Measurements from ENCODE around the gene JMJD4. TPM values are rescaled to one million over a fixed set of nuclear protein-coding genes. Genes with fewer than 3 reads are reported as not detected.
A peak's percentile ranks its signal among the peaks of the same experiment; 100 is the strongest.

The JMJD4 gene
- total and polyA plus RNA-seq, 2 donors: 14.4 to 17.8 TPM

DNA sequence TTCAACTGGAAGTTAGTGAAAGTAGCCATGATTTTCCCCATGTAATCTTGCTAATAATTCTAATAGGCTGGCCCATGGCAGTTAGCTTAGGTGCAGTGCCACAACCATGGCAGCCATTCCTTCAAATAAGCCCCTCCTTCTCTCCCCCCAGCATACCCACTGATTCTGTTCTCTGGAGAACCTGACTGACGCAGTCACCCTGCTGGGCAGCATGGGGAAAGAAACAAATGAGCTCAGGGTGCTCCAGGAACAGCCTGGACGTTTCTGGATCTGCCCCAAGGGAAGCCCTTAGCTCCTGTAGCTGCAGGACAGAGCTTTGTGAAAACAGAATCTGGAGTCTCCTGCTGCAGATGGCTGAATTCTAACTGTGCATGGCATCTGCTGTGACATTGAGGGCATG lies 22.7 kb upstream of the JMJD4 start:
- Histone ChIP-seq H3K27ac (ENCODE audit: low read depth in 1 of 2, low read length in 1 of 2) (no peak overlapping the region), H3K36me3 (ENCODE audit: control insufficient read depth in 2 of 2, insufficient read depth in 2 of 2, low read length in 1 of 2) (peaks cover 44 to 45% of the 10 kb centered on the region in 2 donors), H3K4me3 (ENCODE audit: low read length in 2 of 2) (no peak overlapping the region), H3K27me3 (ENCODE audit: control insufficient read depth in 2 of 2, insufficient read depth in 1 of 2, low read length in 1 of 2) (no peaks in the 10 kb centered on the region), H3K4me1 (ENCODE audit: control insufficient read depth in 2 of 2, insufficient read depth in 2 of 2, low read length in 2 of 2) (peaks cover 3 to 19% of the 10 kb centered on the region in 2 donors), H3K9me3 (ENCODE audit: control insufficient read depth in 2 of 2, insufficient read depth in 1 of 2, low read length in 1 of 2) (no peaks in the 10 kb centered on the region)
- 94% methylated on average over 2 of the region's 2 CpGs for WGBS
- no peak for DNase-seq (ENCODE audit: low read depth in 6 of 9, low spot score in 9 of 9)

DNA sequence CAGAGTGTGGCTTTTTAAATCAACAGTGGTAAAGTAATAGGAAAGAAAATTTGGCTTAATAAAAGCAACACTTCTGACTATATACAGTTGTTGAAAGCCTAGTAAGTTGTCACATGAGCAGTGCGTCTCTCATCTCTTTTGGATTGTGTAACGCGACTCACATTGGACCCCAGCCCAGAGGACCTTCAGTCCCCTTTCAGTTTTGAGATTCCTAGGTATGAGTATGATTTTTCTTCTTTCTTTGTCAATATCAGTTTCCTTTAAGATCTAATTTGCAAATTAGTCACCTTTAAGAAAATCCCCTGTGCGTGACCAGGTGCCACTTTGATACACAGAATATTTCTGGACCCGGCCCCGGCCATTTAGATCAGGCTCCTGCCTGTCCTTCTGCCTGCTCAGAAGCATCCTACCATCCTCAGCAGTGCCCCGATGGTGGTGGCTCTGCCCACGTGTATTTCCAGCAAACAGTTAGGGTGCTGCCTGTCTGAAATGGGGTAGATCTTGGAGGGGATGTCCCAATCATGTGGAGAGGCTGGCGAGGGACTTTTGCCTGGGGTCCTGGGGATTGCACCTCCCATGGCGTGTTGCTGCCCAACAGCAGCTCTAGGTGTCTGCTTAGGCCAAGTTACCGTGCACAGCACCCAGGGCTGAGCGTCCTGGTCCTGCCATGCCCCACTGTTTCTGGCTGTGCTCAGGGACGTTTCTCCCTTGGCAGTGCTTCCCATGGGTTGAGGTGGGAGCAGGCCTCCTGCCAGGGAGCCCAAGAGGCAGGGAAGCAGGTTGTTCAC lies 21.3 kb upstream of the JMJD4 start:
- Histone ChIP-seq H3K4me3 (ENCODE audit: low read length in 2 of 2) (no peak overlapping the region), H3K36me3 (ENCODE audit: control insufficient read depth in 2 of 2, insufficient read depth in 2 of 2, low read length in 1 of 2) (peaks cover 38 to 48% of the 10 kb centered on the region in 2 donors), H3K9me3 (ENCODE audit: control insufficient read depth in 2 of 2, insufficient read depth in 1 of 2, low read length in 1 of 2) (no peaks in the 10 kb centered on the region), H3K27me3 (ENCODE audit: control insufficient read depth in 2 of 2, insufficient read depth in 1 of 2, low read length in 1 of 2) (no peaks in the 10 kb centered on the region), H3K27ac (ENCODE audit: low read depth in 1 of 2, low read length in 1 of 2) (peak overlapping the region; percentile 51 to 54), H3K4me1 (ENCODE audit: control insufficient read depth in 2 of 2, insufficient read depth in 2 of 2, low read length in 2 of 2) (peaks cover 0 to 7% of the 10 kb centered on the region in 2 donors)
- 94% methylated on average over 13 of the region's 13 CpGs for WGBS
- no peak for DNase-seq (ENCODE audit: low read depth in 6 of 9, low spot score in 9 of 9)

GRCh38 chr1:227754958-227755357 lies 19.9 kb upstream of the JMJD4 start:
- H3K4me3 ChIP-seq (ENCODE audit: low read length in 2 of 2): no peak overlapping the region
- peak overlapping the region in 1 of 2 donors; percentile 26 for H3K27ac ChIP-seq (ENCODE audit: low read depth in 1 of 2, low read length in 1 of 2)
- no peaks in the 10 kb centered on the region for H3K9me3 ChIP-seq (ENCODE audit: control insufficient read depth in 2 of 2, insufficient read depth in 1 of 2, low read length in 1 of 2)
- 97% methylated on average over 4 of the region's 4 CpGs for WGBS
- peaks cover 0 to 5% of the 10 kb centered on the region in 2 donors for H3K4me1 ChIP-seq (ENCODE audit: control insufficient read depth in 2 of 2, insufficient read depth in 2 of 2, low read length in 2 of 2)
- H3K36me3 ChIP-seq (ENCODE audit: control insufficient read depth in 2 of 2, insufficient read depth in 2 of 2, low read length in 1 of 2): peaks cover 41 to 52% of the 10 kb centered on the region in 2 donors
- H3K27me3 ChIP-seq (ENCODE audit: control insufficient read depth in 2 of 2, insufficient read depth in 1 of 2, low read length in 1 of 2): no peaks in the 10 kb centered on the region
- no peak for DNase-seq (ENCODE audit: low read depth in 6 of 9, low spot score in 9 of 9)

GRCh38 chr1:227753999-227754711 lies 19.1 kb upstream of the JMJD4 start:
- H3K9me3 ChIP-seq (ENCODE audit: control insufficient read depth in 2 of 2, insufficient read depth in 1 of 2, low read length in 1 of 2): no peaks in the 10 kb centered on the region
- no peak for DNase-seq (ENCODE audit: low read depth in 6 of 9, low spot score in 9 of 9)
- H3K27ac ChIP-seq (ENCODE audit: low read depth in 1 of 2, low read length in 1 of 2): no peak overlapping the region
- WGBS: 91% methylated on average over 7 of the region's 7 CpGs
- no peaks in the 10 kb centered on the region for H3K27me3 ChIP-seq (ENCODE audit: control insufficient read depth in 2 of 2, insufficient read depth in 1 of 2, low read length in 1 of 2)
- no peak overlapping the region for H3K4me3 ChIP-seq (ENCODE audit: low read length in 2 of 2)
- no peaks in the 10 kb centered on the region for H3K4me1 ChIP-seq (ENCODE audit: control insufficient read depth in 2 of 2, insufficient read depth in 2 of 2, low read length in 2 of 2)
- H3K36me3 ChIP-seq (ENCODE audit: control insufficient read depth in 2 of 2, insufficient read depth in 2 of 2, low read length in 1 of 2): peaks cover 39 to 46% of the 10 kb centered on the region in 2 donors

DNA sequence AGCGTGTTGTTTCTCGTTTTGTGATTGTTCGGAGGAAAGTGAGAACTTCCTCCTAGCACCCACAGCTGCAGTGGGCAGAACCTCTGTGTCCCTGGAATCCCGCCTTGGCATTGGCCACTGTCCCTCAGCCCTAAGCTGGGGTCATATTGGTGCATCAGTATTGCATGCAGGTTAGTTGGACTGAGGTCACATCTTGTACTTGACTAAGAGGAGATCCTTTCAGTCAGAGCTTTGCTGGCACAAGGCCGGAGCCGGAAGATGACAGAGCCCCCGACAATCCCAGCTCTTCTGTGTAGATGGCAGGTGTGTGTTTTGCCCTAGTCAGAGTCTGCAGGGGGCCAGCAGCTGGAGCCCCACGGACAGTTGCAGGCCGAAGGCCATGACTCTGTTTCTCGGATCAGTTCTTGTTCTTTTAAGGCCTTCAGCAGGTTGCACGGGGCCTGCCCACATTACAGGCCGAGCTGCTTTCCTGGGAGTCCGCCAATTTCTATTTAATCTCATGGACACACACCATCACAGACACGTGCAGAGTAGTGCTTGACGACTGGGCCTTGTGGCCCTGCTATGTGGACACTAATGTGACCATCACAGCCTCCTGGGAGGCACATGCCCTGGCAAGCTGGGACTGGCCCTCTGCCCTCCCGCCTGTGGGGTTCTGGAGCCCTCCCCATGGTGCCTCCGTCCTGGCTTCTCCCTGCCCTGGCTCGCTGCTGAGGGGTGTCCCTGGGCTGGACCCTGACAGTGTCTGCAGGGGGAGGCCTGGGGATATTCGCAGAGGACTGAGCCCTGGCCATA lies 15.0 kb upstream of the JMJD4 start:
- WGBS: 96% methylated on average over 19 of the region's 19 CpGs
- Histone ChIP-seq H3K27ac (ENCODE audit: low read depth in 1 of 2, low read length in 1 of 2) (no peak overlapping the region), H3K27me3 (ENCODE audit: control insufficient read depth in 2 of 2, insufficient read depth in 1 of 2, low read length in 1 of 2) (no peaks in the 10 kb centered on the region), H3K9me3 (ENCODE audit: control insufficient read depth in 2 of 2, insufficient read depth in 1 of 2, low read length in 1 of 2) (no peaks in the 10 kb centered on the region), H3K4me1 (ENCODE audit: control insufficient read depth in 2 of 2, insufficient read depth in 2 of 2, low read length in 2 of 2) (peaks cover 0 to 6% of the 10 kb centered on the region in 2 donors), H3K4me3 (ENCODE audit: low read length in 2 of 2) (no peak overlapping the region), H3K36me3 (ENCODE audit: control insufficient read depth in 2 of 2, insufficient read depth in 2 of 2, low read length in 1 of 2) (peaks cover 40 to 41% of the 10 kb centered on the region in 2 donors)
- DNase-seq (ENCODE audit: low read depth in 6 of 9, low spot score in 9 of 9): no peak

- Histone ChIP-seq H3K4me3 (ENCODE audit: low read length in 2 of 2) (no peak overlapping the region), H3K27ac (ENCODE audit: low read depth in 1 of 2, low read length in 1 of 2) (no peak overlapping the region), H3K27me3 (ENCODE audit: control insufficient read depth in 2 of 2, insufficient read depth in 1 of 2, low read length in 1 of 2) (no peaks in the 10 kb centered on the region), H3K36me3 (ENCODE audit: control insufficient read depth in 2 of 2, insufficient read depth in 2 of 2, low read length in 1 of 2) (peaks cover 33 to 41% of the 10 kb centered on the region in 2 donors), H3K9me3 (ENCODE audit: control insufficient read depth in 2 of 2, insufficient read depth in 1 of 2, low read length in 1 of 2) (no peaks in the 10 kb centered on the region), H3K4me1 (ENCODE audit: control insufficient read depth in 2 of 2, insufficient read depth in 2 of 2, low read length in 2 of 2) (peaks cover 0 to 14% of the 10 kb centered on the region in 2 donors)
- WGBS: 99% methylated on average over 7 of the region's 7 CpGs
- DNase-seq (ENCODE audit: low read depth in 6 of 9, low spot score in 9 of 9): no peak
Observed at GRCh38 chr1:227749225-227749624, 14.1 kb upstream of the JMJD4 start.

- 85% methylated on average over 7 of the region's 7 CpGs for WGBS
- Histone ChIP-seq H3K36me3 (ENCODE audit: control insufficient read depth in 2 of 2, insufficient read depth in 2 of 2, low read length in 1 of 2) (peaks cover 33 to 39% of the 10 kb centered on the region in 2 donors), H3K9me3 (ENCODE audit: control insufficient read depth in 2 of 2, insufficient read depth in 1 of 2, low read length in 1 of 2) (no peaks in the 10 kb centered on the region), H3K4me1 (ENCODE audit: control insufficient read depth in 2 of 2, insufficient read depth in 2 of 2, low read length in 2 of 2) (peaks cover 0 to 14% of the 10 kb centered on the region in 2 donors), H3K27me3 (ENCODE audit: control insufficient read depth in 2 of 2, insufficient read depth in 1 of 2, low read length in 1 of 2) (no peaks in the 10 kb centered on the region), H3K4me3 (ENCODE audit: low read length in 2 of 2) (no peak overlapping the region), H3K27ac (ENCODE audit: low read depth in 1 of 2, low read length in 1 of 2) (no peak overlapping the region)
- DNase-seq (ENCODE audit: low read depth in 6 of 9, low spot score in 9 of 9): no peak
Observed at GRCh38 chr1:227748496-227749182, 13.5 kb upstream of the JMJD4 start.

GRCh38 chr1:227747948-227748495 lies 12.9 kb upstream of the JMJD4 start:
- no peak for DNase-seq (ENCODE audit: low read depth in 6 of 9, low spot score in 9 of 9)
- Histone ChIP-seq H3K36me3 (ENCODE audit: control insufficient read depth in 2 of 2, insufficient read depth in 2 of 2, low read length in 1 of 2) (peaks cover 27 to 33% of the 10 kb centered on the region in 2 donors), H3K4me3 (ENCODE audit: low read length in 2 of 2) (no peak overlapping the region), H3K4me1 (ENCODE audit: control insufficient read depth in 2 of 2, insufficient read depth in 2 of 2, low read length in 2 of 2) (peaks cover 0 to 14% of the 10 kb centered on the region in 2 donors), H3K27ac (ENCODE audit: low read depth in 1 of 2, low read length in 1 of 2) (no peak overlapping the region), H3K27me3 (ENCODE audit: control insufficient read depth in 2 of 2, insufficient read depth in 1 of 2, low read length in 1 of 2) (no peaks in the 10 kb centered on the region), H3K9me3 (ENCODE audit: control insufficient read depth in 2 of 2, insufficient read depth in 1 of 2, low read length in 1 of 2) (no peaks in the 10 kb centered on the region)
- WGBS: 97% methylated on average over 18 of the region's 18 CpGs
